ENCODE data around the gene SULF2.

The SULF2 gene

DNA sequence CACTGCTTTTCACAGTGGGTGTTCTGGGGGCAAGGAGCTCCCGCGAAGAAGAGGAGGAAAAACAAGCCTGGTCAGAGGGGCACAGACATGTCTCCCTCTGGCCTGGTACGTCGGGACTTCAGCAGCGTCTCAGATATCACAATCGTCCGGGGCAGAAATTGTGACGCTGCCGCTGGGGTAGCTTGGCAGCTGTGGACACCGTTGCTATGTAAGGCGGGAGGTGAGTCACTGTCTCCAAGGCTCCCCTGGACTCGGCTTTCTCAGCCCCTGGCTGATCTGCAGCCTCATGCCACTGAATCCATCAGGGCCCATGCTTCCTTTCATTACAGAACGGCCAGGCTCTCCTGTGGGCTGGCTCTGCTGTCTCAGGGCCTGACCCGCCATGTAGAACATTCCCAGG is 98.7 kb downstream of the SULF2 start:
- DNase-seq (ENCODE audit: insufficient read length, low spot score) (no peak), FAIRE-seq (no peak)
- TF ChIP-seq, protein P1, sequence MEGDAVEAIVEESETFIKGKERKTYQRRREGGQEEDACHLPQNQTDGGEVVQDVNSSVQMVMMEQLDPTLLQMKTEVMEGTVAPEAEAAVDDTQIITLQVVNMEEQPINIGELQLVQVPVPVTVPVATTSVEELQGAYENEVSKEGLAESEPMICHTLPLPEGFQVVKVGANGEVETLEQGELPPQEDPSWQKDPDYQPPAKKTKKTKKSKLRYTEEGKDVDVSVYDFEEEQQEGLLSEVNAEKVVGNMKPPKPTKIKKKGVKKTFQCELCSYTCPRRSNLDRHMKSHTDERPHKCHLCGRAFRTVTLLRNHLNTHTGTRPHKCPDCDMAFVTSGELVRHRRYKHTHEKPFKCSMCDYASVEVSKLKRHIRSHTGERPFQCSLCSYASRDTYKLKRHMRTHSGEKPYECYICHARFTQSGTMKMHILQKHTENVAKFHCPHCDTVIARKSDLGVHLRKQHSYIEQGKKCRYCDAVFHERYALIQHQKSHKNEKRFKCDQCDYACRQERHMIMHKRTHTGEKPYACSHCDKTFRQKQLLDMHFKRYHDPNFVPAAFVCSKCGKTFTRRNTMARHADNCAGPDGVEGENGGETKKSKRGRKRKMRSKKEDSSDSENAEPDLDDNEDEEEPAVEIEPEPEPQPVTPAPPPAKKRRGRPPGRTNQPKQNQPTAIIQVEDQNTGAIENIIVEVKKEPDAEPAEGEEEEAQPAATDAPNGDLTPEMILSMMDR (IDR thresholded peaks at IDR 0.05; ENCODE audit: insufficient read depth, missing control alignments): no peak

DNA sequence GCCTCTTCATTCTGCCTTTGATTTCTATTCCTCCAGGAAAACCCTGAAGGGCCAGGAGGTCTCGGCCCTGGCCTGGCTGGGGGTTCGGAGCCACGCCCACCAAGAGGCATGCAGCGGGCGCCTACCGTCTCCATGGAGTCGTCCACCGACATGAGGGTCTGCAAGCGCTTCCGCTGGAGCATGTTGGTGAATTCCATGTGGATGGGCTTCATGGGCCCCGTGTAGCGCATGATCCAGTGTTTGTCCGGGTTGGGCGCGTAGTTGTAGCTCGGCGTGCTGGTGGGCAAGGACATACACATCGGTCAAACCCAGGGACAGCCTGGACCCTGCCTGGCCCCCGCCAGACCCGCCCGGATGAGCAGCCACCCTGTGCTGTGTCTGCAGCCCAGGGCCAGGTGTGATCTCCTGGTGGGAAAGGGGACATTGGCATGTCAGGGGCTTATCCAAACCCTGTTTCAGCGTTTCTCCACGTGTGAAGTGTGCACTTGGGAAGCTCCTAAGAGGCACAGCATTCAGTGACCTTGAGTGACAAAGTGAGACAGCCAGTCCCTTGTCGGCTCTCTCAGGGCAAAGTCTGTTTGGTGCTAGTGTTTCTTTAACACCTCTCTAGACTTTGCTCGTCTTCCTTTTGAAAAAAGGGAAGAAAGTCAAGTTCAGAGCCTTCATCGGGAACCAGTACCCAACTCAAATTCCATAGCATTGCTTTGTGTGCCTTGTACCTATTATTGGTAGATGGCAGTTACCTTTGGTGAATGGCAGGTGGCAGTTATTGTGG is 100.8 kb downstream of the SULF2 start:
- FAIRE-seq (no peak), DNase-seq (ENCODE audit: insufficient read length, low spot score) (no peak)
- TF ChIP-seq, protein P1 (IDR thresholded peaks at IDR 0.05; ENCODE audit: insufficient read depth, missing control alignments): no peak

DNA sequence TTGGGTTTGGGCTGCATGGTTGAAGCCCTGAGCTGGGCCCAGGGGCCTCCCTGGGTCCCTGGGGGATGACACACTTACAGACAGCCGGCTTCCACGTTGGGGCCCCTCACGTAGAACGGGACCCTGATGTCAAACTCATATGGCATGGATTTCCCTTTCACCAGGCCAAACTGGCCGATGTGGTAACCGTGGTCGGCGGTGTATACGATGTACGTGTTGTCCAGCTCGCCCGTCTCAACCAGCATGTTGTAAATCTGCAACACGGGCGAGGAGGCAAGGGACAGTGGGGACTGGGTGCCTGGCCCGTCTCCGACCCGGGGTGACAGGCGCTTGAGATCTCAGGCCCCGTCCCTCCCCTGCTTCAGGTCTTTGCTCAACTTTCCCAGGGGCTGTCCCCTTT is 102.4 kb downstream of the SULF2 start:
- DNase-seq (ENCODE audit: insufficient read length, low spot score) (no peak), FAIRE-seq (no peak)
- TF ChIP-seq, protein P1 (IDR thresholded peaks at IDR 0.05; ENCODE audit: insufficient read depth, missing control alignments): no peak

GRCh38 chr20:47682028-47682783 is 103.1 kb downstream of the SULF2 start:
- no peak for DNase-seq (ENCODE audit: insufficient read length, low spot score)
- TF ChIP-seq, protein P1 (IDR thresholded peaks at IDR 0.05; ENCODE audit: insufficient read depth, missing control alignments): no peak
- no peak for FAIRE-seq

- DNase-seq (ENCODE audit: insufficient read length, low spot score) (no peak), FAIRE-seq (no peak)
- TF ChIP-seq, protein P1 (IDR thresholded peaks at IDR 0.05; ENCODE audit: insufficient read depth, missing control alignments): no peak
Measured at GRCh38 chr20:47680804-47681529, 104.3 kb downstream of the SULF2 start.

DNA sequence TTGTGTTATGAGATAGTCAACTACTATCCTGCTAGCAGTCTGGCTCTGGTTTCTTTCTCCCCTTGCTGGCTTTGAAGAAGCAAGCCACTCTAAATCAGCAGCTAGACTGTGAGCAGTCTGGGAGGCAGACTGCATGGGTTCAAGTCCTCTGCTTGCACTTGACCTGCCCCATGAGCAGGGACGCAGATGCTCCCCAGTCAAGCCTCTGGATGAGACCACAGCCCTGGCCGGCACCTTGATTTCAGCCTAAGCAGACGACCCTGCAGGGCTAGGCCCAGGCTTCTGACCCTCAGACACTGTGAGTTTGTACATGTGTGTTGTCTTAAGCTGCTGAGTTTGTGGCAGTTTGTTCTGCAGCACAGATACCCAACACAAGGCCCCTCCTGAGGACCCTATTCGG is 105.8 kb downstream of the SULF2 start:
- FAIRE-seq: no peak

More for the DNA sequence above, 105.8 kb downstream of the SULF2 start:
- TF ChIP-seq, protein P1 (IDR thresholded peaks at IDR 0.05; ENCODE audit: insufficient read depth, missing control alignments): no peak
- DNase-seq (ENCODE audit: insufficient read length, low spot score): no peak
